AG04450 (cell line): ENCODE measurements around the gene ANKRD39. TPM values are rescaled to one million over a fixed set of nuclear protein-coding genes. Genes with fewer than 3 reads are reported as not detected.
A peak's percentile ranks its signal among the peaks of the same experiment; 100 is the strongest.

Experiments
- CTCF ChIA-PET: fragments of 300-600, 350-600 bp; formaldehyde crosslinking; extraction: SDS; loops from one replicate; lab custom pipeline; 2022; ENCODE audit warnings: antibody characterized with exemption, inconsistent platforms; lab: Charles Lee
- POLR2A ChIA-PET: fragments of 350-600 bp; formaldehyde crosslinking; extraction: SDS; loops from one replicate; lab custom pipeline; 2021; ENCODE audit warnings: antibody characterized with exemption, inconsistent platforms; lab: Yijun Ruan, JAX
- DNase-seq: peaks from one replicate; pipeline ENCODE4 v3.0.0-alpha.2; 2011; ENCODE audit warnings: low read depth, low spot score
- H3K27ac ChIP-seq: one replicate; pipeline ENCODE4 v1.5.1; 2012; ENCODE audit warnings: low read depth, low read length, control low read depth
- H3K27me3 ChIP-seq: one replicate; pipeline ENCODE4 v1.6.0; 2012; ENCODE audit warnings: low read length; ENCODE audit not compliant: control insufficient read depth, insufficient read depth
- H3K4me3 ChIP-seq: 2 replicates; pipeline ENCODE4 v1.5.1; 2011; ENCODE audit warnings: mild to moderate bottlenecking, low read depth, low read length, control low read depth
- H3K9me3 ChIP-seq: 2 replicates; pipeline ENCODE4 v1.5.1; 2012; ENCODE audit warnings: low read length; ENCODE audit not compliant: control insufficient read depth, insufficient read depth
- CTCF ChIP-seq: IDR thresholded peaks from 2 replicates; pipeline ENCODE4 v1.5.1; 2011; ENCODE audit warnings: low read depth, low read length, control low read depth, inconsistent platforms
- polyA minus RNA-seq: library from RNA; depleted of rRNA, polyadenylated mRNA; stranded (reverse); fragments of >200 nt; gene quantifications from 2 replicates; pipeline ENCODE4 v1.2.3, GENCODE V29; 2011; rRNA and poly(A)+ RNA removed
- polyA plus RNA-seq: library from polyadenylated mRNA; depleted of rRNA; stranded (reverse); fragments of >200 nt; gene quantifications from 2 replicates; pipeline ENCODE4 v1.2.3, GENCODE V29; 2011; rRNA removed

Gene ANKRD39, protein sequence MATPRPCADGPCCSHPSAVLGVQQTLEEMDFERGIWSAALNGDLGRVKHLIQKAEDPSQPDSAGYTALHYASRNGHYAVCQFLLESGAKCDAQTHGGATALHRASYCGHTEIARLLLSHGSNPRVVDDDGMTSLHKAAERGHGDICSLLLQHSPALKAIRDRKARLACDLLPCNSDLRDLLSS
- 3.8 and 6.7 TPM in 2 replicates for polyA plus RNA-seq
- 2.2 and 3.6 TPM in 2 replicates for polyA minus RNA-seq

GRCh38 chr2:96857667-96858372 lies at the start of gene ANKRD39:
Gene ANKRD39, minus strand, starts transcription at chr2:96858016. Its CDS starts 29 bp downstream, at chr2:96857987.
- peak; percentile 96 for DNase-seq
- H3K9me3 ChIP-seq, result no peaks in the 10 kb centered on the region; the same call in 1 of the 2 replicates
- ChIA-PET POLR2A (interaction anchor here (0.6 to 2.3 kb wide), 8 partner anchors 11 to 523 kb away, joined by 3 to 42 read pairs (median 5); partner anchors contain the start of genes ANKRD36, CNNM3, NCAPH and SEMA4C), CTCF (interaction anchor here (0.6 to 4.6 kb wide), 28 partner anchors 10 to 254 kb away, joined by 3 to 60 read pairs (median 4); partner anchors contain the start of genes ANKRD36 and CNNM3)
- H3K27ac ChIP-seq, result peak within 1 kb of the TSS; percentile 52
- TF ChIP-seq CTCF, result peak; percentile 71
- H3K27me3 ChIP-seq, result no peaks in the 10 kb centered on the region
- H3K4me3 ChIP-seq, result peak within 1 kb of the TSS; percentile 80

- peaks cover 3% of the 10 kb centered on the region for H3K27me3 ChIP-seq
- CTCF ChIA-PET, result interaction anchor here (0.8 to 1.7 kb wide), 2 partner anchors 16 to 49 kb away, joined by 3 to 4 read pairs; partner anchors contain the start of gene ANKRD39
- H3K9me3 ChIP-seq, result no peaks in the 10 kb centered on the region; the same call in 1 of the 2 replicates
- peak overlapping the region; percentile 21 for H3K27ac ChIP-seq
- H3K4me3 ChIP-seq, result no peak overlapping the region
- no peak for DNase-seq
- POLR2A ChIA-PET, result no interaction called here
- no peak for TF ChIP-seq CTCF
Measured at GRCh38 chr2:96906729-96907114, 48.9 kb upstream of the ANKRD39 start.

DNA sequence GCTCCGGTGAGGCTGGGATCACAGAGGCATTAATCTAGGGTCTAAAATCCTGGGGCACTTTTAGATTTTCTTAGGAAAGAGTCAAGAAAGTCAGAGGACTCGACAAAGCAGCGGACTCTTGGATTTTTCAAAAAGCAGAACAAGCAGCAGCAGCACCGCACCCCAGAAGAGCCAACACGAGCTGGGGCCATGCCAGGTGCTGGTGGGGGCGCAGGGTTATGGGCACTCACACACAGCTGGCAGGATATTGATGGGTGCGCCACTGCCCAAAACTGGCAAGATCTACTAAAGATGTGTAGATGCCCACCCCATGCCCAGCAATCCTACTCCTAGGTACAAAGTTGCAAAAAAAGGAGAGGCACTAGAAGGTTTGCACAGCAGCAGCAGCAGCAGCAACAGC lies 46.0 kb upstream of the ANKRD39 start:
- H3K27me3 ChIP-seq, result peaks cover 2% of the 10 kb centered on the region
- TF ChIP-seq CTCF, result no peak
- no peak for DNase-seq
- no peak overlapping the region for H3K4me3 ChIP-seq
- CTCF ChIA-PET, result no interaction called here
- POLR2A ChIA-PET, result no interaction called here
- H3K9me3 ChIP-seq, result no peaks in the 10 kb centered on the region; the same call in 1 of the 2 replicates
- H3K27ac ChIP-seq, result no peak overlapping the region

- no peak for DNase-seq
- ChIA-PET CTCF (no interaction called here), POLR2A (no interaction called here)
- no peaks in the 10 kb centered on the region; the same call in 1 of the 2 replicates for H3K9me3 ChIP-seq
- H3K27ac ChIP-seq, result no peak overlapping the region
- H3K4me3 ChIP-seq, result no peak overlapping the region
- no peak for TF ChIP-seq CTCF
- H3K27me3 ChIP-seq, result peaks cover 2% of the 10 kb centered on the region
Measured at GRCh38 chr2:96903318-96903717, 45.5 kb upstream of the ANKRD39 start.

GRCh38 chr2:96900237-96900636 lies 42.4 kb upstream of the ANKRD39 start:
- no peak for DNase-seq
- Histone ChIP-seq H3K27ac (no peak overlapping the region), H3K9me3 (no peaks in the 10 kb centered on the region; the same call in 1 of the 2 replicates), H3K27me3 (no peaks in the 10 kb centered on the region), H3K4me3 (no peak overlapping the region)
- TF ChIP-seq CTCF, result no peak
- POLR2A ChIA-PET, result no interaction called here
- CTCF ChIA-PET, result no interaction called here
